Right hindlimb (tissue), 1 donor: ENCODE results near the gene ITGB2.

Experiments
- DNase-seq: peaks from one replicate; pipeline ENCODE4 v3.0.0-alpha.2; 2018

ITGB2 gene

DNA sequence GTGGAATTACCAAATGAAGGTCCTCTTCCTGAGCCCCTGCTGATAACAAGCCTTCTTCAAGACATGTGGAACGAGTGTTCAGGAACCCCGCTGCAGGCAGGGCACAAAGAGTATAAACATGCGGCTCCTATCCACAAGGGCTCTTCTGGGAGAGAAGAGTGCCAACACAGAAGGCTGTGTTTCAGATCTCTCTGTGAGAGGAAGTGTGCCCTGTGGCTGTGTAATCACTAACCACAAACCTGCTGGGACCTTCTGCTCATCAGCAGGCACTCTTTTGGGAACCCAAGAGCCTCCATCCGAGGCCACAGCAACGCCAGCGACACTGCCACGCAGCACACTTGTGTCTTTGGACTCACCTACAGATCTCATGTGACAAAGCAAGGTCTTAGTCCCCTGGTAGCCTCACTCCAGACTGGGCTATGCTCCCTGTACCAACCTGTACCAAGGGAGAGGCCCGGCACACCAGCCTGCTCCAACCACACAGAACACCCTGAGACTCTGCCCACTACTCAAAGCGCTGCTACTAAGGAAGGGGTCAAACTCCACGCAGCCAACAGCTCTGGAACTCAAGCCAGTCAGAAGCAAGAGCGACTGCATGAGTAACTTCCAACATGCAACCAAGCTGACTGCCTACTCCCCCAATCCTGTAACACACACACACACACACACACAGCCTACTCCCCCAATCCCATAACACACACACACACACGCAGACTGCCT, 55.0 kb downstream of the ITGB2 start:
- DNase-seq = no peak

DNA sequence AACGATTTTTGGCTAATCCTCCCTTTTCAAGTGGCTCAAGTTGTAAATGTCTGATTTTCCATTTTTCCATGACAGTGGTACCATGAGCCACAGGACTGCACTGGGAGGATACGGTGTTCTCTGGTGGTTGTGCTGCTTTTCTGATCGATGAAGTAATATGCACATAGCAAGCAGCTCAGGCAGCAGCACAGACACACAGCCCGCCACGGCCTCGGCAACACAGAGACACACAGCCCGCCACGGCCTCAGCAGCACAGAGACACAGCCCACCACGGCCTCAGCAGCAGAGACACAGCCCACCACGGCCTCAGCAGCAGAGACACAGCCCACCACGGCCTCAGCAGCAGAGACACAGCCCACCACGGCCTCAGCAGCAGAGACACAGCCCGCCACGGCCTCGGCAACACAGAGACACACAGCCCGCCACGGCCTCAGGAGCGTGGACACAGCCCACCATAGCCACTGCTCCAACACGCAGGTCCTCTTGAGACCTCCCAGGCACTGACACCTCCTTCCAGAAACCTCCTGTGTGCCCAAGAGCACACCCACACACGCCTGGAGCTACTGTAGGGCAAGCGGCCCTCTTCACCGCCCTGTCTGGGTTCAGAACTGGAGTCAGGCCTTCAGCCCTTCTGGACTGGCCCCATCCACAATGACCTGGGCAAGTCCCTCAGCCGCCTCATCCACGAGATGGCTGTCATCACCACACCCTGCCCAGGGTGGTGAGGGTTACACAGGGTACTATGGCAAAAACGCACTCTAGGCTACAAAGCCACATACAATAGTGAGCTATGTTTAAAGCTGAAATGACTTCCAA, 57.6 kb downstream of the ITGB2 start:
- DNase-seq = no peak

DNA sequence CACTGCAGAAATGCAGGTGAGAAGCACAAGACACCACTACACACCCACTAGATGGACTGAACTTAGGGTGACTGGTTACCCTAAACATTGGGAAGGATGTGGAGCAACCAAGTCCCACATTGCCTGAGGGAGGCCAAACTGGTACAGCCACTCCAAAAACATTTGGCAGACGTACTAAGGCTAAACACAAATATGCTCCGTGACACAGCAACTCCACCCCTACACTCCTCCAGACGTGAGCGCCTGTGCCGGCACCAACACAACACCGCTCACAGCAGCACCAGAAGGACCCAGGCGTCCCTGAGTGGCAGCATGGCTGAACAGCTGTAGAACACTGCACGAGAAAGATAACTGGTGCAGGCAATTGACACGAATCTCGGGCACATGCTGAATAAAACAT, 61.9 kb downstream of the ITGB2 start:
- DNase-seq = no peak

DNA sequence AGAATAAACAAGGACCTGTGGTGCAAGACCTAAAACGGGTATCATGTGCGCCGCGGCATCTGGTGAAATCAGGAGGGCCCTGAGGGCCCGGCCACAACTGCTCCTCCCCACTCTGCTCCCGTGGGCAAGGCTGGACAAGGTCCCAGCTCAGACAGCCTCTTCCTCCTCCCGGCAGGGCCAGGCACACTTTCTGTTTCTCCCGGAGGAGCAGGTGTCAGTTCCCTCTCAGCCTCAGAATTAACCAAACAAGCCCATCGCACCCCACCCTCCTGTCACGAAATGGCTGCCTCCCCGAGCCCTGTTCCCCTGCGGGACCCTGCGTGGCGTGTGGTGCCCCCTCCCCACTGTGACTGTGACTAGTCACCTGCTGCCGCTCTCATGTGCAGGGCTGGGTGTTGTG, 62.4 kb downstream of the ITGB2 start:
- no peak for DNase-seq

DNA sequence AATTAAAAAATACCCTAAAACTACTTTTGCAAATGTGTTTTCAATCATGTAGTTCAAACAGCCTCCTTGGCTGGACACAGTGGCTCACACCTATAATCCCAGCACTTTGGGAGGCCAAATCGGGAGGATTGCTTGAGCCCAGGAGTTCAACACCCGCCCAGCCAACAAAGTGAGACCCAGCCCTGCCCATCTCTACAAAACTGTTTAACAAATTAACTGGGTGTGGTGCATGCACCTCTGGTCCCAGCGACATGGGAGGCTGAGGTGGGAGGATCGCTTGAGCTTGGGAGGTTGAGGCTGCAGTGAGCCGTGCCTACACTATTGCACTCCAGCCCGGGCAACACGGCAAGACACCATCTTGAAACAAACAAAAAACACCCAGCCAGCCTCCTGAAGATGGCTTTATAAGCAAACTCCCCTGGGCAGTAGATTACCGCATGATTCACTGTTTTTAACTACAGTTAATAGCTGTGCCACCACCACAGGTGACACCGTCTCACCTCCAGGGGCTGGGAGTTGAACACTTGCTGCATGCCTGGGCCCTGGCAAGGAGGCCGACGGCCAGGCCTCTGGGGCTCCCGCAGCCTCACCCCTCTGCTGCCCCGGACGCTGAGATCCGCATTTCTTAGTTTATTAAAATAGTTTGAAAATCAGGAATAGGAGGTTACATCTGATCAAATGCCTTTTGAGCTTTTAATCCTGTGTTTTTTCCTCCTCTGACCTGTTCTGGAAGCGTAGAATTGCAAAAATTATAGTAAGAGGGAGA, 63.4 kb downstream of the ITGB2 start:
- no peak for DNase-seq

DNA sequence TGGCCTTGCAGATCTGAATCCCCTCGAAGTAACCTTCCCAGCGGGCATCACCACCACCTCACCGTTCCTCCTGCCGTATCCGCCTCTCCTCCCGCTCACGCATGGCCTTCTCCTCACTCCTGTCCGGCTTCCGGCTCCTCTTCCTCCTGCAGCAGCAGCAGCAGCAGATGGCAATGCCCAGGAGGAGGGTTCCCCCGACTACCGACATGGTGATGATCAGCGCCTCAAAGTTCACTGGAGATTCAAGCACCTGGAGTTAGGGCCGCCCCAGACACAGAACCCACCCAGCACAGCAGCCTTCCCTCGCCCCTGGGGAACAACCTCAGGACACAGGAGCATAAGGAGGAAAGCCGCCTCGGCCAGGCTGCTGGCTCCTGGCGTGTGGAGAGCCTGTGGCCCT, 64.6 kb downstream of the ITGB2 start:
- DNase-seq = no peak

DNA sequence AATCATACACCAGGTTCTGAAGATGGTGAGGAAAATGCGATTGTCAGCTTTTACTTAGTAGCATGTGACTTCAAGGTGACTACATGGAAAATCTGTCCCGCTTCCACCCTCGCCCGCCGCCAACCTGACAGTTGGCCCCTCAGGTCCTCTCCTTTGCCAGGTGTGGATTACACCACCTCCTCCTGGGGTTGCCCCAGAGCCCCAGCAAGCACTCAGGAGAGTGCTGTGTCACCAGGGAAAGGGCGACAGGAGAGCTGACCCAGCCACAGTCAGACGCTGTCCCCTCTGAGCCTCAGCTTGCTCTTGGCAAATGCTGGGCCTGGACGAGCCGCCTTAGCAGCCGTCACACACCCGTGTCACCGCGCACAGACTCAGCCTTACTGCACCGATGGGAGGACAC, 65.1 kb downstream of the ITGB2 start:
- DNase-seq = no peak

DNA sequence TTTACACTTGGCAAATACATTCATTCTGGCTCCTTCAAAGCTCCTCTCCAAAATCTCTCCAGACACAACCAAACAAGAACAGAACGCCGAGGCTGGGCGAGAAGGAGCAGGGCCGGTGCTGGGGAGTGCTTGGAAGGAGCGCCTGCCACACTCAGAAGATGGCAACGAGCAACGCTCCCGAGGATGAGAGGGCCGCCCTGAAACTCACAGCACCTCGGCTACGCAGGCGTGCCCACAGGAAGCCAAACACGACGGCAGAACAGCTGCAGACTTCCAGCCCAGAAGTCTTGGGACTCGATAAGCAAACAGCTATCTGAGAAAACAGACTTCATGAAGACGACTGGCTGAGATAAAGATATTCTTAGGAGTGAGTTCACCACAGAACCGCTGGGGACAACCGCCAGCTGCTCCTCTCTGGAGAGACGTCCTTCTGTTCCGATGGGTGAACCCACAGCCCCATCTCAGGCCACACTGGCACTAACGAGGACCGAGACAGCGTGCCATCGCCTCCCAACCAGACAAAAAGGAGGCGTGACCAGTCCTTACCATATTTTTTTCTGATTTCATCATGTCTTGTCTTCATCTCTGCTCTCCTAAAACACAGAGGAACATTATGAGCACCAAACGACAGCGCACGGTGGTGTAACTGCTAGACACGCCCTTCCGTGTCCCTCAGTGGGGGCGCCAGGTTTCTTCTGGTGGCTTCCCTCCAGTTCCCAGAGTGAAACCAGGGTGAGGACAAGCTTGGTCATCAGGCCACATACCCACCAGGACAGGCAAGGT, 65.8 kb downstream of the ITGB2 start:
- DNase-seq = no peak

DNA sequence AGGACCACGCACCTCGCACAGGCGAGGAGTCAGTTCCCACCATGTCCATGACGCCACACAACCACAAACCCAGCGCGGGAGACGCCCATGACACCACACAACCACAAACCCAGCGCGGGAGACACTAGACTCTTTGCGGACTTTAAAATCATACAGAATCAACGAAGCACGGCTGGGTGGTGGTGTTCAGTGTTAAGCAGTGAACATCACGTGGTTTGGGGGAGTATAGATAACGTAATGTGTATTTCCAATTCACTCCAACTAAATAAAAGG, 66.4 kb downstream of the ITGB2 start:
- no peak for DNase-seq

DNA sequence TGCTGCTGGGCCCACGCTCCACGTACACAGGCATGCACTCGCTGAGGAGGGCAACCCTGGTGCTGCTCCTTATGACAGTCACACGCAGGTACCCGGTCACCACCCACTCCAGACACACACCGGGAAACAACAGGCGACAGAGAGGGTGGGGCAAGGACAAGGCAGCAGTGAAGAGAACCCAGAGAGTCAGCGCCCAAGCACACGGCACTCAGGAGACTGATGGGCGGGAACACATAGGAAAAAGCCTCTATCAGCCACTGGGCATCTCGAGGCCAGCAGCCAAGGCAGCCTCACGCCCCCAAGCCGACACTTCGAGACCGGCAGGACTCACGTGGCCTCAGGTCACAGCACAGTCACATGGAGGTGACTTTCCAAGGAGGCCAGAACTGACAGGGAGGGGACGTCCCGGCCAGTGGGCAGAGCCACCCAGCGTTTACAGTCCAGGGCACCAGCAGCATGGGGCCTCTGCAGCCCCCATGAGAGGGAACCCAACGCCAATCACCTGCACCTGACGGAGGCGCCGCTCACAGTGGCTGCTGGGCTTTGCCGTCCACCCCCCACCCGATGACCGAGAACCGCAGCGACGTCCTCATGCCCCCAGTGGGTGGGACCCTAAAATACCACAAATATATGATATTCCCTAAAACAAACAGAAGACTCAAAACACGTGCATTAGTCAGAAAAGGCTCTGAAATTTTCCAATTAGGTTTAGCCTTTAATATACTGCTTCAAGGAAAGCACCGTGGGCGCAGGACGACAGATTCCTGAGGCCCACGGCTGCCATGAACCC, 66.9 kb downstream of the ITGB2 start:
- DNase-seq = no peak

DNA sequence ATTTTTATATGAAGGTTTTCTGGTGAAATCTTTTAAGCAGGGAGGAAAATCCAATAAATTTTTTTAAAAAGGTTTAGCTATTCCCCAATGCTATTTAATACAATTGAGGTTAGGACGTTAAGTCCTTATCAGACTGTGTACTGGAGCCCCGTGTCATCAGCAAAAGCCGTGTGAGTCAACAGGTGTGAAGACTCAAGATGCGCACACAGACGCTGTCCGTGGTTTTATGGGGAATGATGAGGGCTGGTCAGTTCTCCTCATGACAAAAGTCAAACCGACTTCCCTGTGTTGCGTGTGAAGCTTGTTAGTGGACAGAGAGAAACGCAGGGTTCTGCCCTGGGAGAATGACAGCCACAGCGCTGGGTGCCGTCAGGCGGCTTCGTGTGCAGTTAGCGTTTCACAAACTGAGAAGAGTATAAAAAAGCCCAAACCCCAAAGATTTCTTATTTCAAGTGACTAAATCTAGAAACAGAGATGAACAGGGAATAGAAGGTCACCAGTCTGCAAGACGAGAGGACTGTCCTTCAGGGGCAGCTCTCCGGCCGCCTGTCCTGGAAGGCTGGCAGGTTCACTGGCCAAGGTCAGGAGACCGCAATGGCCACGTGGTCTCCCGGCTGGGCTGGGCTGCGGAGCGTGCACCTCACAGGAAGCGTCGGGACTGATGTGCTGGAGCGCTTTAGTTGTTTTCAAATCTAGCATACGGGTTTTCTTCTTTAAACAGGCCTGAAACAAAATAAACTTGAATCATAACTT, 69.6 kb downstream of the ITGB2 start:
- DNase-seq = no peak

DNA sequence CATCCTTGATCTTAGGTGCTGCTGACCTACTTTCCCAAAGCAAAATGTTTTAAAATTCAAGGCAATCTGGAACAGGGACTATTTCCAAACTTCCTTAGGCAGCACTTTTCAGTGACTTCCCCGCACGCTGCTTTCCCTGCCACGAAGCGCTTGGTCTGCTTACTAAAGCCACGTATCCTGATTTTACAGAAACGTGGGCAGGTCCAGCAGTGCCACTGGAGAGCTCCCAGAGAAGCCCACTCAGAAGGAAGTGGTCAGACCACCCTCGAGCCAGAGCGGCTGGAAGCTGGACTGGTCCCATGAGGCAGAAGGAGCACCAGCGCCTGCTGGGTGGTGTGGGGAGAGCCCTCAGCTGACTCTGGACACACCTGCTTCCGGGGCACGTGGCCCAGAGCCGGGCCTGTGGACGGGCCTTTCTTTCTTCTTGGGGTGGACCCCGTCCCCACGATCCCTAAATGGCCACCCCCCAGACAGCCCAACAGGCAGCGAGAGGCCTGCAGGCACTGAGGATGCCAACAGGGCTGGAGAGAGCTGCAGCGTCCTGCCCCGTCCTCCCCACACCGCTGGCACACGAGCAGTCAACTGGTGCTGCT, 70.4 kb downstream of the ITGB2 start:
- DNase-seq = no peak

DNA sequence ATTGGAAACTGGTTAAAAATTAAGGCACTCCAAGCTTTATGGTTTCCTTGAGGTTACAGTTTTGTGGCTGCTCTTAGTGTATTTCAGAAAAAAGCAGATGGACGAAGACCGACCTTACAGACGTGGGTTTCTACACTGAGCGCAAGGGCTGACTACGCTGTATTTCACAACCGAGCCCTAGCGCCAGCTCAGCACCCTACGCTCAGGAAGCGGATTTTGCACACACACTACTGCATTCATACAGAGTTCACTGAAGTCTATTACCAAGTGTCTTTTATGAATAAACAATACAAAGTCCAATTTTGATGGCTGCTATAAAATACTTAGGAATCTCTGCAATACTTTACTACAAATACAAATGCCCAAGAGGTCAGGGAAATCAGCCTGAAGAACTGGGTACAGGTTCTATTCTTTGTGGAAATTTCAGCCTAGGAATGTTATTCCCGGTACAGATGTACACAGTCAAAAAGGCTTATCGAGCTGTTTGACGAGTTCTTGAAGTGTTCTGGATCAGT, 71.0 kb downstream of the ITGB2 start:
- no peak for DNase-seq

DNA sequence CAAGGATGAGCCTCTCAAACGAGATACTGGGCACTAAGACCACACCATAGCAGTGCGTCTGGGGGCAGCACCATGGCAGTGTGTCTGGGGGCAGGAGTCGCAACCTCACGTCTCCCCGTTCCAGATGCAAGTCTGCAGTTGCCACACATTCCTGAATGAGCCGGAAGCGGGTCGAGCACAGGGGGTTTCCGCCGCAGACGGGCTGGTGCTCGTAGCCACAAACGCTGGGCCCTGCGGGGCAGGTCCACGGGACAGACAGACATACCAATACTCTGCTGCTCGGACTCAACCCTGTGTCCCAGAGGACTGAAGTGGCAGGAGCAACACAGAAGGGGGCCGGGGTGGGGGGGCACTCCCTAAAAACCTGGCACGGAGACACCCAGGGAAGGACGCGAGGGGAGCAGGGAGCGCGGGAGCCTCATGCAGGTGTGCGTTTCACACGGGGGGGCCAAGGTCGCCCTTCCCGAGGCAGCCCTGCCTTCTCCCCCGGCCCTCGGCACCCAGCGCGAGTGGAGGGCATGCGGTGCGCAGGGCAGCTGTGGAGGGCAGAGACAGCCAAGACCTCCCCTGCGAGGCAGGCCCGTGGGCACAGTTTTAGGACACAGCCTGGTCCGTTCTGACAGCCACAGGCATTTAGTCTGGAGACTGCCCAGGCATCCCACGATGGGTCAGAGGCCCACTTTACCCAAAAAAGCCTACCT, 71.7 kb downstream of the ITGB2 start:
- DNase-seq = no peak

DNA sequence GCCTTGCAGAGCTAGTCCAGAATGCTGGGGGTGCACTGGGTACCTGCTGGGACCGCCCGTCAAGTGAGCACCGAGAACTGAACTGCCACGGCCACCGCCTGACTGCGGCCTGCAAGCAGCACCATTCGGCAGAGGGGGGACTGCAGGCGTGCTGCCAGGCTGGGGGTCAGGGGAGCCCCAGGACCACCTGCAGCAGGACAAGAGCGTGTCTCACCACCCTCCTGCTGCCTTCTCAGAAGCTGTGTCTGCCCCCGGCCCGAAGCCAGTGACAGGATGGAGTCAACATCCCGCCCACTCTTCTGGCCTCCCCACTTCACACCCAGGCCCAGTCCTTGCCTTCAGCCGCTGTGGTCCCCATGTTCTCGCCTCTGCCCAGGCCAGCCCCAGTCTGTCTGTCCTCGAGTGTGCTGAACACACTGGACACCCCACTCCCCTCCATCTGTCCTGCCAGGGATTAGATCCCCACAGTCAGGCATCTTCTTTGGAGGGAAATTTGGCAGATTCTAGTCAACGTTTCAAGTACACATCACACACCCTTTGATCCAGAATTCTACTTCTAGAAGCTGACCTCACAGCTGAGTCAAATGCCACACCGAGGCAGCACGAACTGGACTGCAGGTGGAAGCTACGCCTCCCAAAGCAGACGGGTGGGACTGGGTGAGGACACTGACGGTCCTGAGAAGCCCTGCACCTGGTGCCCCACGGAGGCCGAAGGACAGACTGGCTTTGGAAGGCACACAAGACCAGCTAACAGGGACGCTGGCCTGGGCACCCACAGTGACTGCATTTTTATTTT, 73.2 kb downstream of the ITGB2 start:
- DNase-seq = no peak

DNA sequence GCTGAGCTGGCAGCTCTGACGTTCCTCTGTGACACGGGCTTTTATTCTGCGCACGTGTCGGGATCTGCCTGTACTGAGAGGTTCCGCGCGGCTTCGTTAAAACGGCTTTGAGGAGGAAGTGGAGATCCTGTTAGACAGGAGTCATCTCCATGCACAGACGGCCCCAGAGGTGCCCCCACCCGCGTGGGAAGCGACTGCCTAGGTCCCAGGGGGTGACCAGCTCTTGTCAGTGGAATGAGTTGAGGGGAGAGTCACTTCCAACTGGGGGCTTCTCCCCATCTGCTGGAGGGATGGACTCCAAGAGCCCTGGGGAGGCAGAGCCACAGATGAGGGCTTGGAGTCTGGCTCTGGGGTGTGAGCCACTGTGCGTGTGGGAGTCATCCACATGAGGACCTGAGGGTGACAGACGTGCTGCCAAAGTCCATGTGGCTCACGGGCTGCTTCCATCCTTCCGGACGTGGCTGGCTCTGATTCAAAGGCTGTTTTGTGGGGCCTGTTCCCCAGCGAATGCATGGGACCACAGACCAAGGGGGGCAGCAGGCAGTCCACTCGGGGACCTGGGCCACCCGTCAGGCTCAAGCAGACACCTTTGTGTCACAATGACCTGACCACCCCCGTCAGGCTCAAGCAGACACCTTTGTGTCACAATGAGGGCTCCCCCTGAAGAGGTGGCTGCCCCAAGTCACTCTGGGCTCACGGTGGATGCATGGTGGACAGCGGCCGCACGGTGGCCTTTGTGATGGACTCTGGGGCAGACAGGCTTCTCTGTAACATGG, 74.0 kb downstream of the ITGB2 start:
- DNase-seq = peak; percentile 65

DNA sequence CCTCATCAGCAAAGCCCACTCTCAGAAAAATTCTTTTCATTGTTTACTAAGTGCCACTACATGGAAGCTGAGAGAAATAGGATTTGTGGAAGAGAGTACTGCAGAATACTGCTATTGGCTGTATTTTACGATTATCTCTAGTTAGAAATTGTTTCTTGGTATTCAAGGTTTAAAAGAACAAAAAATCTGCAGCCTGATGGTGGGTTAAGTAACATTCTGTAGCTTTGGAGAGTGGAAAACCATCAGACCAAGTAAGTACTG, 74.5 kb downstream of the ITGB2 start:
- DNase-seq = no peak

DNA sequence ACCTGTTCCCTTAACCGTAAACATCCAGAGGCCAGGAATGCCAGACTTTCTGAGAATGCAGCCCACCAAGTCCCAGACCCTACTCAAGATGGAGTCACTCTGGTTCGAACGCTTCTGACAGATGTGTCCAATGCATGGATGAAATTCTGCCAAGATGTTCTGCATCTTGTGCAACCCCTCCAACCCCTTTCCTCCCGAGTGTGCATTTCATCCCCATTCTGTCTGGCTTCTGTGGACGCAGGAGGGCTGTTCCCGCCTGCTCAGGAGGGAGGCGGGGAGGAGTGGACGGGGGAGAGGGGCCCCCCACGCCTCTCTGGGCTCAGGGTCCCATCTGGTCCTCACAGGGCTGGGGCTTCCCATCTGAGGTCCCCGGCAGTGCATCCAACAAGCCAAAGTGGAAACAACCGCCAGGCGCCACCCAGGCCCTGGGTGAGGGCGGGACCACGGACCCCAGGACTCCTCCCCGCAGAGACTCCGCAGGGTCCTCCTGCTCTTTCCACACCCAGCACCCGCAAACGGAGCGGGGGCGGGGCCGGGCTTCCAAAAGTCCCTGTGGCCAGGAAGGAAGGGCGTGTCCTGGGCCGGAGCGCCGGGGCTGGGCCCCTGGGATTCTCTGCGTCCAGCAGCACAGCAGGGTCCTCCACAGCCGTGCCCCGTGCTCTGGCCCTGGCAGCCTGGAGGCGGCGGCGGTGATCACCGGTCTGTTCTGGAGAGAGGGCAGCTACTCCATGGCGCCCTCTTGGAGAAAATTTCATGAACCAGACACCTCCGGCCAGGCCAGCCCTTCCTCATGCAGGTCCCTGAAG, 75.1 kb downstream of the ITGB2 start:
- peak; percentile 62 for DNase-seq
